NCI-H69 (cell line): Measurements from ENCODE around the gene ELOVL6.
A peak's percentile ranks its signal among the peaks of the same experiment; 100 is the strongest.

Experiments used
- DNase-seq: peaks from one replicate; lab custom pipeline; 2025; lab: John Stamatoyannopoulos, UW

The ELOVL6 gene

DNA sequence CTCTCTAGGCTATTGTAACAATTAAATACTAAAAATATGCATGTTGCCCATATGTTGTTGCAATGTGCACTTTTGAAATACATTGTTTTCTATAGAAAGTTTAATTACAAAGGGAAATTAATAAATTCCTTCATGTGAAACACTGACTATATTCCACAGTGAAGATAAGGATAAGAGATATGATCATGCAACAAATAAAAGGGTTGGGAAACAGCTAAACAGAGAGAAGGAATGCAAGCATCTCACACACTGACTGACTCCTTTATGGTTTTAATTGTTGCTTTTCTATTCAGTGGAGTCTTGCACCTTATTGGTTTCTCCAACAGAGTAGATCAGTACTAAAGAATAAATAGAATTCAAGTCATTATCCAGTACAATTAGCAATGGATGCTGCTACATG, 37.8 kb downstream of the ELOVL6 start:
- DNase-seq, result no peak

DNA sequence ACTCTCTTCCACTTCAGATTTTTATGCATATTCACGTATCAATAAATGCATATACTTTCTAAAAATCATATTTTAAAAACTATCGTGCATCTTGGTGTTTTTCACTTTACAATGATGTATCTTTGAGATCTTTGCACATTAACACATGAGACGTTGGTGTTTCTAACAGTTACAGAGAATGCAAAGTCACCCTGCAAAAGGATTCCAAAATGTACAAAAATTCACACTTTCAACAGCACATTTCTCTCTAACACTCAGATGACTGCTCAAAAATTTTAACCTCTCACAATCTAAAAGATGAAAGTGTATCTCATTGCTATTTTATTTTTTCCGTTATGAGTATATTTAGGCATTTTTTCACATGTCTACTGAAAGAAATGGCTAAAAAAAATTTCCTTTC, 38.9 kb downstream of the ELOVL6 start:
- DNase-seq, result no peak

DNA sequence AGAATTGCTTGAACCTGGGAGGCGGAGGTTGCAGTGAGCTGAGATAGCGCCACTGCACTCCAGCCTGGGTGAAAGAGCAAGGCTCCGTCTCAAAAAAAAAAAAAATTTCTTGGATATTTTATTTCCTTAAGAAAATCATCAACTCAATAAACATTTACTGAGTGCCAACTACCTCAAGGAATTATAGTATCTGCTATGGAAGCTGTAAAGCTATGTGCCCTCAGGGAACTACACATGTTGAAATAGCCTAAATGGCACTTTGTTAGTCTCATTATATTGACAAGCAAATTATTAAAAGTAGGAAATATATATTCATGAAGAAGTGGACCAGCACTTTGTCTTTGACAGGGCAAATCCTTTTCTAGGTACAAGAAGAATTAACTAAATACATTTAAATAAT, 40.8 kb downstream of the ELOVL6 start:
- no peak for DNase-seq

DNA sequence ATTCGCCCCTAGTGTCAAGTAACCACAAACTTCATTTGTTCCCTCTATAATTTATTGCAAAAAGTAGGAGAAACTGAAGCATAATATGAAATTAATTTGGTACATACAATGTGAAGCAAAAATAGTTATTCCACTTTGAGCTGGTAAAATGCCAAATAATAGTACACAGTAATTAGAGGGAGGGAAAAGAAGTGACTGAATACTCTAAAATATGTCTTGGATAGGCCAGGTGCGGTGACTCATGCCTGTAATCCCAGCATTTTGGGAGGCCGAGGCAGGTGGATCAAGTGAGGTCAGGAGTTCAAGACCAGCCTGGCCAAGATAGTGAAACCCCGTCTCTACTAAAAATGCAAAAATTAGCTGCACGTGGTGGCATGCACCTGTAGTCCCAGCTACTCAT, 41.2 kb downstream of the ELOVL6 start:
- peak; percentile 5 for DNase-seq

DNA sequence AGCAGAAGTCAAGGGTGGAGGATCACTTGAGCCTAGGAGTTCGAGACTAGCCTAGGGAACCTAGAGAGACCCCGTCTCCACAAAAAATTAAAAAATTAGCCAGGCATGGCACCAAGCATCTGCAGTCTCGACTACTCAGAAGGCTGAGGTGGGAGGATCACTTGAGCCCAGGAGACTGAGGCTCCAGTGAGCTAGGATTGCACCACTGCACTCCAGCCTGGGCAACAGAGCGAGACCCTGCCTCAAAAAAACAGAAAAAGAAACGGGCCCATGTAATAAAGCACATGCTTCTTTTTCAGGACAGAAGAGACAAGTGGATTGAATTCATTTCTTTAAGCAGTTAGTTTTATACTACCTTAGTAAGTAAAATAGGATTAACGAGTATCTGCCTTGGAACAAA, 42.0 kb downstream of the ELOVL6 start:
- no peak for DNase-seq

DNA sequence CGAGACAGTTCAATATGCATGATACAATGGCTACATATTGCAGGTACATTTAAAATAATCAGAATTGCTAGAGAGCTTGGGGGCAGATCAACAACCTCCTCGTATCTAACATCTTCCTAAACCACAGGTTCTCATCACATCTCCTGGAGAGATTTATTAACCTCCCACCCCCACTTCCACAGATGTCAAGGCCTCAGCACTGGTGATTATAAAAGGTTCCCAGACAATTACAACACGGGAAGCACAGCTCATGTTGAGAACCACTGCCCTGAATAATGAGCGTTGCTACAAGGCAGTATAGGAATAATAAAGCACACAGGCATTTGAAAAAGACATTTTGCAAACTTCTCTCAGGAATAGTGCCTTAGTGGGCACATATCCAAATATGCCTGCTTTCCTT, 42.8 kb downstream of the ELOVL6 start:
- peak; percentile 73 for DNase-seq

DNA sequence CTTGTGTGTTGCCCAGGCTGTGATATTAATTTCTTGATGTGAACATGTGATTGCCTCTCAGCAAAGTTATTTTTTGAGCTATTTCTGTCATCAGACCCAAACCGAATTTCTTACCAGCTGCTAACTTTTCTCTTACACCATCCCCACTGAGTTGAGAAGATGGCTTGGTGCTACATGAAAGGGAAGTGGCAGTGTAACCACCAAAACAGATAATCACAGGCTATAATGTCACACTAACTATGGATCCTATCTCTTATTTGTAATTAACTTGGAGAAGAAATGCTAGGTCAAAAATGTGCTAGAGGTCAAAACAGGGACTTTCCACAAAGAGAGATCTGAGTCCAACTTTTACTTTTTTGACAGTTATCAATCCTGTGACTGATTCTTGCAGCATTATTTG, 43.8 kb downstream of the ELOVL6 start:
- no peak for DNase-seq

DNA sequence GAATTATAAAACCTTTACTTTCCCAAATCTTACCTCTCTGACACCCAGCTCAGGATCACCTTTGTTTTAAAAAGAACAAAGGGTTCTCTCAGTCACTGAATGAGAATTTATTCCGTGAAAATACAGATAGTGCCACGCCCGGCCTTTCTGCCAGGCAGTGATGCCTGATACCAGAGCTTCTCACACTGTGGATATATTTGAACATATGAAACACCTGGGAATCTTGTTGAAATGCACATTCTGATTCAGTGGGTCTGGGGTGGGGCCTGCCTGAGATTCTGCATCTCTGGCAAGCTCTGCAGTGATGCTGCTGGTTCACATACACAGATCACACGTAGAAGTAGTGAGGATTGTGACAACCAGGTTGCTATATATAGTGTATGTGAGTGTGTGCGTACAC, 46.0 kb downstream of the ELOVL6 start:
- no peak for DNase-seq

DNA sequence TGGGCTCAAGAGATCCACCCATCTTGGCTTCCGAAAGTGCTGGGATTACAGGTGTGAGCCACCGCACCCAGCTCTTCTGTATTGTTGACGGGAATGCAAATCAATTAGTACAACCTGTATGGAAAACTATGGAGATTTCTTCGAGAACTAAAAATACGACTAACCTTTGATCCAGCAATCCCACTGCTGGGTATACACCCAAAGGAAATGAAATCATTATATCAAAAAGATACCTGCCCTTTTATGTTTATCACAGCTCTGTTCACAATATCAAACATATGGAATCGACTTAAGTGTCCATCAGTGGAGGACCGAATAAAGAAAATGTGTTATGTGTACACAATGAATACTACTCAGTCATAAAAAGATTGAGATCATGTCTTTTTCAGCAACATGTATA, 49.3 kb downstream of the ELOVL6 start:
- no peak for DNase-seq

DNA sequence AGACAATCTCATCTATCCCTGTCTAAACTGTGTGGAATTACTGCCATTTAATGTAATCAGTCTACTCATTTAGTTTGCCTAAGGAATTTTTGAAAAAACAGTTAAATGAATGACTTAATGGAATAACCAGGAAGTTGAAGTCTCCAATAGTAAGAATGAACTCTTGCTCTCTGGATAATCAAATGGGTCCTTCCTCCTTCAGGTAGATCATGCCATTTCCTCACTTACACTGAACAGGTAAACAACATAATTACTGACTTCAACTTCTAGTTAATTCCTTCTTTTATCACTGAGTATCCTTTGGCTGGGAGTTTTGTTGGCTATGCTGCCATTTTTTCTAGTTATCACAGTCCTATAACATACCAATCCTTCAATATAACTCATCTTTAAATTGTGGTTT, 56.0 kb downstream of the ELOVL6 start:
- peak; percentile 5 for DNase-seq

DNA sequence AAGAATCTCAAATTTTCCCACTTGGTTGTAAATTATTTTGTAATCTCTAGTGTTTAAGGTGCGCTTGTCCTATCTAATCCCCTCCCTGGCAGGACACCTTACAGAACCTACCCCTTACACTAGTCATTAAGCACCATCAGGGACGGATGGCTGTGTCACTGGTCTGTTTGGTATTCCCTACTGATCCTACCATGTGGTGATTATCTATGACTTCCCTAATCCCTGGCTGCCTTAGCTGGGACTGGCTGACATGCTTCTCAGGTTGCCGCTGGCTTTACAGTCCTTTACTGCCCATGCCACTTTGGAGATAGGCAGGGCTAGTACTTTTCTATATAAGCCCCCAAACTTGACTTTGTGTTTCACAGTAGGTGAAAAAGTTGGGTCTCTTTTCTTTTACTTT, 58.6 kb downstream of the ELOVL6 start:
- DNase-seq, result no peak

DNA sequence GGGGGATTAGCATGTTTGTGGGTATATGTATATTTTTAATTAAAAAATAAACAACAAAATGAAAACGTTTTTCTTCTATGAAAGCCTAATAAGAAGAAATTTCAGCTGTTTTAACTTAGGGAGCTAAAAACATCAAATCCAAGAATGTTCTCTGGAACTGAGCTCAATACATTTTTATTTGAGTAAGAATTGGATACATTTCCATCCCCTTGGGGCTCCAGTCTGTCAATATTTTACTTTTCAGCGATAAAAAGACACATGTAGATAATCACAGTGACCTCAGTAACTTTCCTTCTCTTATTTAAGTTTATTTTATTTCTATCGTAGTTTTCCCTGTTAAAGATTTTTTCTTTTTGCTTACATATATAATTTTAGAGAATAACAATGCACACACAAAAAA, 59.3 kb downstream of the ELOVL6 start:
- DNase-seq, result no peak

DNA sequence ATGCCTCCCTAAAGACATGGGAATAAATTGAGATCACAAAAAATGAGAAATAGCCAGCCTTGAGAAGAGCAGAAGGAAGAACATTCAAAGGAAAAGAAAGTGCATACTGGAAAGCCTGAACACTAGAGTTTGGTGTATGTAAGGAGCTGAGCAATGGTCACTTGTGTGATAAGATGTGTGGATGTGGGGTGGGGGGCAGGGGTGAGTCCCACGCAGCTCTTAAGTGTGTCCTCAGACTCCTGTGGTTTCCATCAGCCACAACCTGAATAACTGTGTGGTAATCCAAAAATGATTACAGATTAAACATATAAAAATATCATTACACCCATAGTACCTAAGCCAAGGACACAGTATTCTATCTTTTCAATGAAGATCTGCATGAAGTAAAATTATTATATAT, 59.9 kb downstream of the ELOVL6 start:
- no peak for DNase-seq

DNA sequence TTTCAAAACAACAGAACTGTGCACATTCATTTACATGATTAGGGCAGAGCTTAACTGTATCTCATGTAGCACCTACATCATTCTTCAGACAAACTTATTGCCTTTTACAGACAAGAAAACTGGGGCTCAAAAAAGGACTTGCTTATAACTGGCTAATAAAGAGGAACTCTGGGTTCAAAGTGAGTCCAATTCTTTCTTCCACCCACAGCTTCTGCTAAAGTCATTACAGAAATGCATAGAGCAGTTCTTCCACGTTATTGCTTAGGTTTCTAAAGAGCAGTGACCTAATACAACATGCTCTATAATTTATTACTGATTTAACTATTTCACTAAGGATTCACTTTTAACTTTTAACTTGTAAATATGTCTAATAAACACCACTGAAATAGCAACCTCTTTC, 60.6 kb downstream of the ELOVL6 start:
- DNase-seq, result no peak

DNA sequence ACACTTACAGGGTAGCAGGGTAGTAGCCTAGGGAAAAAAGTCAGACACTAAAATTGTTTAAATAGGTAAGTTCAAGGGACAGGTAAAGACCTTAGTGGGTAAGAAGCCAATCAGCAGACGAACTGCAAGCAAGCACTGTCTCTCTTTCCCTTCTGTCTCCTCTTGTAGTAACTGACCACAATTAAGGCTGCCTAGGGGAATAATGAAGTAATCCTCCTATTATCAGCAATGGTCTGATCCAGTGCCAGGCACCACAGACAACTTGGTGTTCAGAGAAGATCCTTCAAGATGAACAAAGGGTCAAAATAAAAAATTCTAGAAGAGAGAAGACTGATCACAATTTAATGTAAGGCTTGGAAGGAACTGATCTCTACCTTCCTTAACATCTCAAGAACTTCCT, 62.9 kb downstream of the ELOVL6 start:
- DNase-seq, result no peak

DNA sequence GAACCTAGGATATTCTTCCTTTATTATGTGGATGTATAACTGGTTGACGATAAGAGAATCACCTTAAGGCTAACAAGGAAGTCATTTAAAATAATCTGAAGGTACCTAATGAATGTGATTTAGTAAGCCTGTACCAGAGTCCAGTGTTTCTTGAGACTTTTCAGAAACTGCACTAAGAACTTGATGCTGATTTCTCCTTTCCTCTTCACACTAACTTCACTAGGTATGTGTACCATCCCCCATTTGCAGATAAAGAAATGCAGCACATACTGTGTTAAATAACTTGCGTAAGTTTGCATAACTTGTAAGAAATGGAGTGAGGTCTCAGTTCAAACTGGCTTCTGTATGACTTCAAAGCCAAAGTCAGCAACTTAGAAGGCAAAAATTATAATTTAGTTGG, 63.3 kb downstream of the ELOVL6 start:
- DNase-seq, result no peak

DNA sequence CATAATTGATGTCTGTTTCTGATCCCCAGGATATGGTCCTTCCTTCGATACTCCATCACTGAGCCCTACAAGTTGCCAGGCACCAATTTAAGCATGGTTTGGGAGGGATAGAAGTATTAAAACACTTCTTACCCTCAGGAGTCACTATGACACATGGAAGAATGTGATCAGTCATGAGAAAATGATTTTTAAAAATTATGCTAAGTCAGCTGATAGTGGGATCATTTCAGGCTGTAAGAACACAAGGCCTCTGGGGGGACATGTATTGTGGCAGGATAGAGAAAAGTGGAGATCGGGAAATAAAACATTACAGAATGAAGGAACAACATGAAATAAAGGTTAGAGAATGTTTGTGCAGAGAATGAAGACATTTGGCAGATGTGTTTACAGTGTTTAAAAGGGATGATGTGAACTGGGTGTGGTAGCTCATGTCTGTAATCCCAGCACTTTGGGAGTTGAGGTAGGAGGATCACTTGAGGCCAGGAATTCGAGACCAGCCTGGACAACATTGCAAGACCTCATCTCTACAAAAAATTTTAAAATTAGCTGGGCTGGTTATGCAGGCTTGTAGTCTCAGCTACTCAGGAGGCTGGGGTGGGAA, 64.0 kb downstream of the ELOVL6 start:
- DNase-seq, result no peak

DNA sequence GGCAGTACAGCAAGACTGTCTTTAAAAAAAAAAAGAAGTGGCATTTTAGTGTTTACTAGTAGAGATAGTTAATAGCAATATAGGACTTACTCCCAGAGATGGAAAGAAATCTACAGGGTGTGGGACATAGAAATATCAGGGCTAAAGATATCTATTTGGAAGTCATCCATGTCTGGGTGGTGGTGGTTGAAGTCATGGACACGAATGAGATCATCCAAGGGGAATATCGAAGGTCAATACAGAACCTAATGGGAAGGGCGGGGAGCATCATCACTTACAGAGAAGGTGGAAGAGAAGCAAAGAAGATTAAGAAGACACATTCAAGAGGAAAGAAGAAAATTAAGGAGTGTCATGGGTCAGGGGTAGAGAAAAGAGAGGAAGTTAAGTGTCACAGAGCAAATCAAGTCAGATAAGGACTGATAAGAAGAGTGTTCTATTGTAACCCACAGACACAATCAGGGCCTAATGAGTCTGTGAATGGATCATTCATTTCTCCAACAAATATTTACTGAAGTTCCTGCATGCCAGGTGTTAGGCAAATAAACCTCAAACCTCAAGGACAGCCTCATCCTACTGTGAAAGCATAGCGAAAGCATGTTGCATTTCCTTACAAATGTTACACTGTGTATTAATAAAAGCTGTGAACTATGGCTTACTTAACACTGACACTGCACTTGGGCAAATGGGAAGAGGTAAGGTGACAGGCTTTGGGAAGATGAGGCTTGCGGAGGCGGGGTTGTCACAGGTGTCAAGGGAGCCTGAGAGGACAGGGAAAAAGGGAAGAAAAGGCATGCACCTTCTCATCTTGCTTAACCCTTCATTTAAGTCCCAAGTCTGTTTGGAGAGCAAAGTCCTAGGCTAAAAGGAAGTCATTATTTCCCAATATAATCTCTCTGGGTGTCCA, 65.3 kb downstream of the ELOVL6 start:
- peak; percentile 0 for DNase-seq

DNA sequence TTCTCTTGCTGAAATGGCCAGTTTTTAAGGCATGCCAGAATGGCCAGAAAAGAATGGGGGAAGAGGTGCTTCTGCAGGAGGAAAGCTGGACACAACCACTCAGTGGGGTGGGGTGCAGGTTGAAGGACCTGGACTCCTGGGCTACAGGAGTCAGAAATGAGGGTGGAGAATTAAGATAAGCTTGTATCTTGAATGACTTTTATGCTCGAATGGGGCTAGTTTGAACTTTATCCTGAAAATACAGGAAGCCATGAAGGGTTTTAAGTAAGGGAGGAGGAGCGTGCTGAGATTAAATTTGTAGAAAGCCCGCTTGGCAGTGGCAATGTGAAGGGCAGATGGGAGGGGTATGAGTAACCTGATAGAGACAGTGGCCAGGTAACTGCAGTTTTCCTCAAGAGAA, 66.5 kb downstream of the ELOVL6 start:
- no peak for DNase-seq

DNA sequence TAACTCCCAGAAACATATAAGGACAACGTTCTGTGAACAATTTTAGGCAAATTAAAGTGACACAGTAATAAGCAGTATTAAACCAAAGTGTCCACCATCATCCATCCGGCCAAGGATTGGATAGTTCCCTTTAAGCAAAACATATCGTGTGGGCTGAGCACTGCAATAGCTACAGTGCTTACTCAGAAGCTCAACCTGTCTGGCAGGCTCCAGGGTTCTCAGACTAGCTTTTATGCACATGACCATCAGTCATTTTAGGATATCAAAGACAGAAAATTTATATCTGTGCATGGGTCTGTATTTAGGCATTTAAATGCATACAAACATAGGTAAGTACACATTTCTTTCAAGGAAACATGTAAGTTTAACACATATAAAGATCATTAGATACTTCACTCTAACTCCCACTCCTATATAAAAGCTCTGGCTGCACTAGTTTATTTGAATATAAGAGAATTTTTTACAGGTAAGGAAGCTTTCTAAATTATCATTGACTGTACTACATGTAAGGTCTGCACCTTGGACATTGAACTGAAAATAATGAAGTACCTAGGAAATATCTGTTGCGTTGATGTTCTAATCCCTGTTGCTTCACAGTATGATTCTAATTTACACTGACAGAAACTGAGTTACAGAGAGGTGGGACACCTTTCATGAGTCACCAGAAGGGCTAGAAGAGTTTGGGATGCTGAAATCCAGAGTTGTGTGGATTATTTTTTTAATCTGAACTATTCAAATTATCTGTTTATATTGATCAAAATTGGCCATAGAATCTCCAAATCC, 67.6 kb downstream of the ELOVL6 start:
- no peak for DNase-seq

DNA sequence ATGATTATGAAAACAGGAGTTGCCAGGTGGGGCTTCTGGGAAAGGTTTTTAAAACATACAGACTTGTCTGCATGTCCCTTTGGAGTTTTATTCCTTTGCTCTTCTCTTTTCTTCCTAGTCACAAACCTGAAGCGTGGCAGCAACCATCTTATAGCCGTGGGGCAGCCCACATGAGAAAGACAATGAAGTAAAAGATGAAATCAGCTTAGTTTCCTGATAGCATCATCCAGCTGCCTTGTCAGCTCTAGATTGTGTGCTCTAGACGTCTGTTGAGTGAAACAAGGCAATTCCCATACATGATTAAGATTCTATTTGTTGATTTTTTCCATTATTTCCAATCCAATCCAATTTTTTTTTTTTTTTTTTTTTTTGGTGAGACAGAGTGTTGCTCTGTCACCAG, 68.9 kb downstream of the ELOVL6 start:
- no peak for DNase-seq

DNA sequence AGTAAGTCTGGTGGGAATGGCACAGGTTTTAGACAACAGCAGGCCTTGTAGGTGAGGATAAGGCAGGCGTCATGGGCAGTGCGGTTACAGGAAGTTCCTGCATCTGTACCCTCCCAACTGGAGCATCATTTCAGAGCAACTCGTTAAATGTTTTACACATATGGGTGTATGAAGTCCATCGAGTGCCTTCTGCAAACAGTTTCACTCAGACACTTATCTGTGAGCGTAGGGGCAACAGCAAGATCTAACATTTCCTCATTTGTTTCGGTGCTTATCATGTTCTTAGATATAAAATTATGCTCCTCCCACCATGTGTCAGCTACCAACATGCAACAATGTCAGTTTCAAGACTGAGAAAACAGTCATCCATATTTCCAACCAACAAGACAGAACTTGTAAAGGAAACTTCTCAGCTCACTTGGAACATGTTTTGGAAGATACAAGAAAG, 69.9 kb downstream of the ELOVL6 start:
- DNase-seq, result no peak

DNA sequence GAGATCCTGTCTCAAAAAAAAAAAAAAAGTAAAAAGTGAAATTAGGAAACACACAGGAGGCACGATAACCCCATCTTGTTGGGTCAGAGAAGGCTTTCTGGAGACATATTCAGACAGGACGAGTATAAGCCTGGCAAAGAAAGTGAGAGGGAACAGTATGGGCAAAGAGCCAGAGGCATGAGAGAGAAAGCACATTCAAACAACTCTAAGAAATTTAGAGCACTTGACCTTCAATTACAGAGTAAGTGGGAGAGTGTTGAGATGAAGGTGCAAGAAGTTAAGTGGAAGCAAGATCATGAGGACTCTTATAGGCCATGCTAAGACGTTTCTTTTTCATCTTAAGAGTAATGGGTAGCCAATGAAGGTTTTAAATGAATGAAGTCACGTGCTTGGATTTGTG, 70.4 kb downstream of the ELOVL6 start:
- no peak for DNase-seq
